ENCODE measurements around the gene PCDHGA2.

The PCDHGA2 gene

DNA sequence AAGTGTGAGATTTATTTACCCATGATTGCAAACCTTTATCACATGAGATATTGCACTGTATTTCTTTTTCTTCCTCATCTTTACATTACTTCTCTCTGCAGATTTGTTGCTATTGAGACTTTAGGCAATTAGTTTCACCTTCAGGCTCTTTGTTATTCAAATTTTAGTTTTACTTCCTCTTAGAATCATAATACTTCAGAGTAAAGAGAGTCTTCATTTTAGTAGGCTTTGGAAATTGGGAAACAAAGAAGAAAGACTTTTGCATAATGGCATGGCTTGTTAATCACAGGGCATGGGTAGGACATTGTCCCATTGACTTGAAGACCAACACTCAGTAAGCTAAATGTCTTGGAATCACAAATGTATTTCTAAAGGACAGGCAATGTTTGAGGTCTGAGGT lies 24.2 kb downstream of the PCDHGA2 start:
- TF ChIP-seq OSR1 (CRISPR knock-in tag; IDR thresholded peaks at IDR 0.05), result no peak
- no peak for TF ChIP-seq ZFP30 (CRISPR knock-in tag; IDR thresholded peaks at IDR 0.05)
- TF ChIP-seq, protein P1, sequence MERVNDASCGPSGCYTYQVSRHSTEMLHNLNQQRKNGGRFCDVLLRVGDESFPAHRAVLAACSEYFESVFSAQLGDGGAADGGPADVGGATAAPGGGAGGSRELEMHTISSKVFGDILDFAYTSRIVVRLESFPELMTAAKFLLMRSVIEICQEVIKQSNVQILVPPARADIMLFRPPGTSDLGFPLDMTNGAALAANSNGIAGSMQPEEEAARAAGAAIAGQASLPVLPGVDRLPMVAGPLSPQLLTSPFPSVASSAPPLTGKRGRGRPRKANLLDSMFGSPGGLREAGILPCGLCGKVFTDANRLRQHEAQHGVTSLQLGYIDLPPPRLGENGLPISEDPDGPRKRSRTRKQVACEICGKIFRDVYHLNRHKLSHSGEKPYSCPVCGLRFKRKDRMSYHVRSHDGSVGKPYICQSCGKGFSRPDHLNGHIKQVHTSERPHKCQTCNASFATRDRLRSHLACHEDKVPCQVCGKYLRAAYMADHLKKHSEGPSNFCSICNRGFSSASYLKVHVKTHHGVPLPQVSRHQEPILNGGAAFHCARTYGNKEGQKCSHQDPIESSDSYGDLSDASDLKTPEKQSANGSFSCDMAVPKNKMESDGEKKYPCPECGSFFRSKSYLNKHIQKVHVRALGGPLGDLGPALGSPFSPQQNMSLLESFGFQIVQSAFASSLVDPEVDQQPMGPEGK (CRISPR knock-in tag; IDR thresholded peaks at IDR 0.05; ENCODE audit: borderline replicate concordance), result no peak
- TF ChIP-seq, protein P2, sequence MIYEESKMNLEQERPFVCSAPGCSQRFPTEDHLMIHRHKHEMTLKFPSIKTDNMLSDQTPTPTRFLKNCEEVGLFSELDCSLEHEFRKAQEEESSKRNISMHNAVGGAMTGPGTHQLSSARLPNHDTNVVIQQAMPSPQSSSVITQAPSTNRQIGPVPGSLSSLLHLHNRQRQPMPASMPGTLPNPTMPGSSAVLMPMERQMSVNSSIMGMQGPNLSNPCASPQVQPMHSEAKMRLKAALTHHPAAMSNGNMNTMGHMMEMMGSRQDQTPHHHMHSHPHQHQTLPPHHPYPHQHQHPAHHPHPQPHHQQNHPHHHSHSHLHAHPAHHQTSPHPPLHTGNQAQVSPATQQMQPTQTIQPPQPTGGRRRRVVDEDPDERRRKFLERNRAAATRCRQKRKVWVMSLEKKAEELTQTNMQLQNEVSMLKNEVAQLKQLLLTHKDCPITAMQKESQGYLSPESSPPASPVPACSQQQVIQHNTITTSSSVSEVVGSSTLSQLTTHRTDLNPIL (CRISPR knock-in tag; IDR thresholded peaks at IDR 0.05; ENCODE audit: low read depth), result no peak
- TF ChIP-seq ZC3H10 (CRISPR knock-in tag; IDR thresholded peaks at IDR 0.05), result no peak
- TF ChIP-seq GLIS3 (CRISPR knock-in tag; IDR thresholded peaks at IDR 0.05), result no peak
- TF ChIP-seq ZNF565 (CRISPR knock-in tag; conservative IDR thresholded peaks at IDR 0.05; ENCODE audit: low read depth), result no peak
- TF ChIP-seq PPARA (CRISPR knock-in tag; IDR thresholded peaks at IDR 0.05; ENCODE audit: borderline replicate concordance), result no peak
- no peak for TF ChIP-seq RARB (CRISPR knock-in tag; IDR thresholded peaks at IDR 0.05)
- no peak for TF ChIP-seq BACH2 (CRISPR knock-in tag; IDR thresholded peaks at IDR 0.05; ENCODE audit: borderline replicate concordance)
- no peak for TF ChIP-seq TOX (CRISPR knock-in tag; IDR thresholded peaks at IDR 0.05; ENCODE audit: borderline replicate concordance)
- no peak for TF ChIP-seq ZNF70 (CRISPR knock-in tag; IDR thresholded peaks at IDR 0.05)
- TF ChIP-seq TCF4 (CRISPR knock-in tag; IDR thresholded peaks at IDR 0.05; ENCODE audit: borderline replicate concordance), result no peak
- TF ChIP-seq ISL1 (CRISPR knock-in tag; IDR thresholded peaks at IDR 0.05), result no peak
- TF ChIP-seq ZFP3 (CRISPR knock-in tag; IDR thresholded peaks at IDR 0.05), result no peak
- TF ChIP-seq, protein P3, sequence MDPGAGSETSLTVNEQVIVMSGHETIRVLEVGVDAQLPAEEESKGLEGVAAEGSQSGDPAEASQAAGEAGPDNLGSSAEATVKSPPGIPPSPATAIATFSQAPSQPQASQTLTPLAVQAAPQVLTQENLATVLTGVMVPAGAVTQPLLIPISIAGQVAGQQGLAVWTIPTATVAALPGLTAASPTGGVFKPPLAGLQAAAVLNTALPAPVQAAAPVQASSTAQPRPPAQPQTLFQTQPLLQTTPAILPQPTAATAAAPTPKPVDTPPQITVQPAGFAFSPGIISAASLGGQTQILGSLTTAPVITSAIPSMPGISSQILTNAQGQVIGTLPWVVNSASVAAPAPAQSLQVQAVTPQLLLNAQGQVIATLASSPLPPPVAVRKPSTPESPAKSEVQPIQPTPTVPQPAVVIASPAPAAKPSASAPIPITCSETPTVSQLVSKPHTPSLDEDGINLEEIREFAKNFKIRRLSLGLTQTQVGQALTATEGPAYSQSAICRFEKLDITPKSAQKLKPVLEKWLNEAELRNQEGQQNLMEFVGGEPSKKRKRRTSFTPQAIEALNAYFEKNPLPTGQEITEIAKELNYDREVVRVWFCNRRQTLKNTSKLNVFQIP (CRISPR knock-in tag; IDR thresholded peaks at IDR 0.05; ENCODE audit: borderline replicate concordance, low read depth), result no peak
- TF ChIP-seq, protein P4, sequence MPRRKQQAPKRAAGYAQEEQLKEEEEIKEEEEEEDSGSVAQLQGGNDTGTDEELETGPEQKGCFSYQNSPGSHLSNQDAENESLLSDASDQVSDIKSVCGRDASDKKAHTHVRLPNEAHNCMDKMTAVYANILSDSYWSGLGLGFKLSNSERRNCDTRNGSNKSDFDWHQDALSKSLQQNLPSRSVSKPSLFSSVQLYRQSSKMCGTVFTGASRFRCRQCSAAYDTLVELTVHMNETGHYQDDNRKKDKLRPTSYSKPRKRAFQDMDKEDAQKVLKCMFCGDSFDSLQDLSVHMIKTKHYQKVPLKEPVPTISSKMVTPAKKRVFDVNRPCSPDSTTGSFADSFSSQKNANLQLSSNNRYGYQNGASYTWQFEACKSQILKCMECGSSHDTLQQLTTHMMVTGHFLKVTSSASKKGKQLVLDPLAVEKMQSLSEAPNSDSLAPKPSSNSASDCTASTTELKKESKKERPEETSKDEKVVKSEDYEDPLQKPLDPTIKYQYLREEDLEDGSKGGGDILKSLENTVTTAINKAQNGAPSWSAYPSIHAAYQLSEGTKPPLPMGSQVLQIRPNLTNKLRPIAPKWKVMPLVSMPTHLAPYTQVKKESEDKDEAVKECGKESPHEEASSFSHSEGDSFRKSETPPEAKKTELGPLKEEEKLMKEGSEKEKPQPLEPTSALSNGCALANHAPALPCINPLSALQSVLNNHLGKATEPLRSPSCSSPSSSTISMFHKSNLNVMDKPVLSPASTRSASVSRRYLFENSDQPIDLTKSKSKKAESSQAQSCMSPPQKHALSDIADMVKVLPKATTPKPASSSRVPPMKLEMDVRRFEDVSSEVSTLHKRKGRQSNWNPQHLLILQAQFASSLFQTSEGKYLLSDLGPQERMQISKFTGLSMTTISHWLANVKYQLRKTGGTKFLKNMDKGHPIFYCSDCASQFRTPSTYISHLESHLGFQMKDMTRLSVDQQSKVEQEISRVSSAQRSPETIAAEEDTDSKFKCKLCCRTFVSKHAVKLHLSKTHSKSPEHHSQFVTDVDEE (CRISPR knock-in tag; IDR thresholded peaks at IDR 0.05), result no peak
- no peak for ATAC-seq

DNA sequence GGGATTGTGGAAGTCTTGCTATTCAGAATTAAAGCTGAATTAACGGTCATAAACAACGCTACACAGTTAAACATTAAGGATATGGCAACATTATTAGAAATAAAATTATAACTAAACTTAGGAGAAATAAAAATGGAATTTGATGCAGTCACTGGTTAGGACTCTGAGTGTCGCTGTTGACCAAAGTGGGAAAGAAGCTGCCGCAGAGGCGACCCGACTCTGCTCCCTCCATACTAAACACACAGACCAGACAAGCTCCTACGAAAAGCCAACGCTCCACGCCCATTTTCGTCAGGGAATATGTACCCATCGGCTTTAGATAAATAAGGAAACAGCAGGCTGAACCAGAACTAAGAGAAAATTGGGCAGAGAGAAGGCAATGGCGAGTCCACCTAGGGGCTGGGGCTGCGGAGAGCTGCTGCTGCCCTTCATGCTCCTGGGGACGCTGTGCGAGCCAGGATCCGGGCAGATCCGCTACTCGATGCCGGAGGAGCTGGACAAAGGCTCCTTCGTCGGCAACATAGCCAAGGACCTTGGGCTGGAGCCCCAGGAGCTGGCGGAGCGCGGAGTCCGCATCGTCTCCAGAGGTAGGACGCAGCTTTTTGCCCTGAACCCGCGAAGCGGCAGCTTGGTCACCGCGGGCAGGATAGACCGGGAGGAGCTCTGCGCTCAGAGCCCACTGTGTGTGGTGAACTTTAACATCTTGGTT lies 25.5 kb downstream of the PCDHGA2 start, which contains the start of gene PCDHGA5:
Gene PCDHGA5 (plus strand): TSS at position 211 of the 709 bp plus-strand sequence. CDS start 169 bp downstream, at position 380.
- no peak for ATAC-seq
- TF ChIP-seq ARNTL (CRISPR knock-in tag; IDR thresholded peaks at IDR 0.05; ENCODE audit: borderline replicate concordance, low read depth), result no peak
- TF ChIP-seq, protein P5, sequence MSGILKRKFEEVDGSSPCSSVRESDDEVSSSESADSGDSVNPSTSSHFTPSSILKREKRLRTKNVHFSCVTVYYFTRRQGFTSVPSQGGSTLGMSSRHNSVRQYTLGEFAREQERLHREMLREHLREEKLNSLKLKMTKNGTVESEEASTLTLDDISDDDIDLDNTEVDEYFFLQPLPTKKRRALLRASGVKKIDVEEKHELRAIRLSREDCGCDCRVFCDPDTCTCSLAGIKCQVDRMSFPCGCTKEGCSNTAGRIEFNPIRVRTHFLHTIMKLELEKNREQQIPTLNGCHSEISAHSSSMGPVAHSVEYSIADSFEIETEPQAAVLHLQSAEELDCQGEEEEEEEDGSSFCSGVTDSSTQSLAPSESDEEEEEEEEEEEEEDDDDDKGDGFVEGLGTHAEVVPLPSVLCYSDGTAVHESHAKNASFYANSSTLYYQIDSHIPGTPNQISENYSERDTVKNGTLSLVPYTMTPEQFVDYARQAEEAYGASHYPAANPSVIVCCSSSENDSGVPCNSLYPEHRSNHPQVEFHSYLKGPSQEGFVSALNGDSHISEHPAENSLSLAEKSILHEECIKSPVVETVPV (CRISPR knock-in tag; IDR thresholded peaks at IDR 0.05), result no peak
- no peak for TF ChIP-seq TOX (CRISPR knock-in tag; IDR thresholded peaks at IDR 0.05; ENCODE audit: borderline replicate concordance)
